ENCODE measurements around the gene TP53TG5.
"Not testable (repeated sequence)": the region's sequence is repeated elsewhere in the genome, so short reads cannot be mapped to it uniquely, and the experiment has no call there.

The TP53TG5 gene

GRCh38 chr20:45368221-45368980, 9.7 kb downstream of the TP53TG5 start:
- DNase-seq (ENCODE audit: insufficient read length, low spot score) (peak; percentile 73), FAIRE-seq (peak; percentile 98)

DNA sequence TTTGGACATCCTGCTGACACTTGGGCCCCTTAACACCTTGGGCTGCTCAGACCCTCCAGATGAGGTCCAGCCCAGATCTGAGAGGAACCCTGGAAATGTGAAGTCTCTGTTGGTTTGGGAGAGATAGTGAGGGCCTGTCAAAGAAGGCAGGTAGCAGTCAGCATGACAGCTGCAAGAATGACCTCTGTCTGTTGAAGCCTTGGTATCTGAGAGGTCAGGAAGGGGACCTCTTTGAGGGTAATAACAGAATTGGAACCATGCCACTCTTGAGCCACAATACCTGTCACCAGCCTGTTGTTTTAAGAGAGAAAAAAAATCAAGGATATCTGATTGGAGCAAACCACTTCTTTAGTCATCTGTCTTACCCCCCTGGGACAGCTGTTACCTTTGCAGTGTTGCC, 11.0 kb downstream of the TP53TG5 start:
- DNase-seq (ENCODE audit: insufficient read length, low spot score) = no peak

GRCh38 chr20:45366631-45367030, 11.5 kb downstream of the TP53TG5 start:
- FAIRE-seq (no peak), DNase-seq (ENCODE audit: insufficient read length, low spot score) (no peak)

More for the DNA sequence above, 11.0 kb downstream of the TP53TG5 start:
- FAIRE-seq = no peak

- DNase-seq (ENCODE audit: insufficient read length, low spot score) (no peak), FAIRE-seq (no peak)
Observed at GRCh38 chr20:45366192-45366591, 11.9 kb downstream of the TP53TG5 start.

- FAIRE-seq (no peak), DNase-seq (ENCODE audit: insufficient read length, low spot score) (no peak)
Observed at GRCh38 chr20:45365444-45365970, 12.6 kb downstream of the TP53TG5 start.

DNA sequence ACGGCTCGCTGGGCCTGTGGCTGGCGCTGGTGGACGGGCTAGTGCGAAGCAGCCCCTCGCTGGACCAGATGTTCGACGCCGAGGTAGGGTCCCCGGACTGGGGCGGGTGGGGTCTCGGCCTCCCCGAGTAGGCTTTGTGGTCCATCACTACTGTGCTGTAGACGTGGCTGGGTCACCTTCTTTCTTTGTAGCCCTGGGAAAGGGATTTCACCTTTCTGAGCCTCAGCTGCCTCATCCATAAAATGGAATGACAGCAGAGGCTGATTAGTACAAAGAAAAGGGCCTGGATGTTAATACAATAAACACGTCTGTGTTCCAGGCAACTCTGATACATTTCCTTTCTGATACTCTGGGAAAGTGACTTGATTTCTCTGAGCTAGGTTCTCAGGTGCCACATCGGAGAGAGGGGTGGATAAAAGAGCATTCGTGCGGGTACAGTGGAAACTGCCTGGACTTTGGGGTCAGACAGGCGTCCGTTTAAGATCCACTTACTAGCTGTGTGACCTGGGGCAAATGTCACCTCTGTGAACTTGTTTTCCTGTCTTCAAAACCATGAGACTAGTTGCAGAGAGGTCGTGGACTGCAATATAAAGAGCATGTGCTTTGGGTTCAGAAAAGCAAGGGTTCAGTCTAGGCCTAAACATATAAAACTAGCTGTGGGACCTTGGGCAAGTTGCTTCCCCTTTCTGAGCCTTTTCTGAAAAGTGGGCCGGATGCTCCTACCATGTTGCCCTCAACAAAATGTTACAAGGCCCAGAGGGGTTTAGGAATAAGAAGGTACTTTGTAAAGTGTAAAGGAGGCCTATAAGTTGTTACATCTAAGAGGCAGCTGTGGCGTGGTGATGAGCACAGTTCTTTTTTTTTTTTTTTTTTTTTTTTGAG, 14.3 kb downstream of the TP53TG5 start:
- DNase-seq (ENCODE audit: insufficient read length, low spot score) (no peak), FAIRE-seq (no peak)

DNA sequence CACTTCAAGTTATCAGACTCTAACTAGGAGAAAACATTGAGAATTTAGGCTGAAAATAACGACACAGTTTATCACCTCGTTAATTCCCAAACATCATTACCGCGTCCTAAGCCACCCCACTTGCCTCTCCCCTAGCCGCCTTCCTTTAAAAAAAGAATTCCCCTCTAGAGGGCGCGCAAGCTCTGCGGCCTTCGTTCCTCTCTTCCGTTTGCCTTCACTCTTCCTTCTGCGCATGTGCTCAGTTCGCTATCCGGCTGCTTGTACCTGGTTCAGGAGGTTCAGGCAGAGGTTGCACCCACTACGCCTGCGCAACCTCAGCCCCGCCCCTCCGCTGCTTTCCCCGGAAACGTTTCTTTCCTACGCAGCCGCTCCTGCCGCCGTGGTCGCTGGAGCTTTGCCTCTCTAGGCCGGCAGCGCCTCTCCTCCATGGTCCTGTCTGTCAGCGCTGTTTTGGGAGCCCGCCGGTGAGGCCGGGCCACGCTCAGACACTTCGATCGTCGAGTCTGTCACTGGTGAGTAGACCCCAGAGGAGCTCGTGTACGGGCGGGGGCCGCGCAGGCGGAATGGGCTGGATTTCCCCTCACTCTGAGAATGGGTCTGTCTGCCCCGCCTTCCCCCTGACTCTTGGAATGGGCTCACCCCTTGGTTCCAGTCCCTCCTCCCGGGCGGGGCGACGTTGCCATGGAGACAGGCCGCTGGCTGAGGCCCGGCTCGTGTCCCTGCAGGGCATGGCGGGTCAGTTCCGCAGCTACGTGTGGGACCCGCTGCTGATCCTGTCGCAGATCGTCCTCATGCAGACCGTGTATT, 15.1 kb downstream of the TP53TG5 start, which contains the start of gene SYS1:
TSS of gene SYS1 (plus strand) at position 353 of the 807 bp plus-strand sequence. CDS start at position 729, 376 bp downstream.
- peak; percentile 94 for FAIRE-seq
- peak; percentile 84 for DNase-seq (ENCODE audit: insufficient read length, low spot score)

DNA sequence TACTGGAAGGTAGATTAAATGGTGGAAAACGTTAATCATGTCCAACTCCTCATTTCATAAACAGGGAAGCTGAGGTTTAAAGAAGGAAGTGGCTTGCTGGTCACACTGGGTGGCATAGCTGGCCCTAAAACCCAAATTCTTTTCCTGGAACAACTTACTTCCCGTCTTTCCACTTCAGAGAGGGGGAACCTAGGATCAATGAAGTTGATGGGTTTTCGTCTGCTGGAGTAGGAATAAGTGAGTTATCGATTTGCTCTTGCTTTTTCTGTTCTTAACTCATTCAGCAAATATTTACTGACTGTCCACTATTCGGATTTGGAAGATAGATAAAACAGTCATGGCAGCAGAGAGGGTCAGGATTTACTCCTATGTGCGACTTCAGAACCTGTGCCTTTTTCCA, 16.3 kb downstream of the TP53TG5 start:
- FAIRE-seq (no peak), DNase-seq (ENCODE audit: insufficient read length, low spot score) (no peak)

- DNase-seq (ENCODE audit: insufficient read length, low spot score) (no peak), FAIRE-seq (no peak)
Observed at GRCh38 chr20:45359406-45360148, 18.5 kb downstream of the TP53TG5 start.

GRCh38 chr20:45359069-45359405, 19.1 kb downstream of the TP53TG5 start:
- FAIRE-seq = no peak
- DNase-seq (ENCODE audit: insufficient read length, low spot score) = no peak

DNA sequence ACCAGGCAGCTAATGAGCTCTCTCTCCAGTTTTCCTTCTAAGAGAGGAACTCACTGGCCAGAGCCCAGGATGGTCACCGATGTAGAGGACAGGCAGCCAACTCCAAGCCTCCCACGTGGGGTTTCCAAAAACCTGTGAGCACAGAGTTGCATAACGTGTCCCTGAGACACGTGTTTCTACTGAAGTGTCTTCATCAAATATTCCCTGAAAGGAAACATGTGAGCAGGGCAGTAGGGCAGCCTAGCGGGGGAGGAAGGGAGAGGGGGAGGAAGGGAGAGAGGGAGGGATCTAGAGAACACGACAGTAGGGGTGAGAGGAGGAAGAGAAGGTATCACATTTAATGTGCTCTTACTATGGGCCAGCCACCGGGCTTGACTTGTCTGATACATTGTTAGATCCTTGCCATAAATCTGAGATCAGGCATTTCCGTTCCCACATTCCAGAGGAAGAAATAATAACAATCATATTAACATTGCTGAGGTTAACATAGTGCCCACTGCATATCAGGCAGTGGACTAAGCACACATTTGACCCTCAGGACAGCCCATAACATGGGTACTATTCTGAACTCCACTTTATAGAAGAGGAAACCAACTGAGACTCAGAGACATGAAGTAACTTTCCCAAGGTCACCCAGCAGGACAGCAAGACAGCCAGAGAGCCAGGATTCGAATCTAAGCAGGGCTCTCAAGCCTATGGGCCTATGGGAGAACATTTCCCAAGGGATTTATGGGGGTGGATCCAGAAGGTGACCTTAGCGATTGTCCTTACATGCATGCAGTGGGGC, 19.6 kb downstream of the TP53TG5 start:
- FAIRE-seq (no peak), DNase-seq (ENCODE audit: insufficient read length, low spot score) (no peak)

DNA sequence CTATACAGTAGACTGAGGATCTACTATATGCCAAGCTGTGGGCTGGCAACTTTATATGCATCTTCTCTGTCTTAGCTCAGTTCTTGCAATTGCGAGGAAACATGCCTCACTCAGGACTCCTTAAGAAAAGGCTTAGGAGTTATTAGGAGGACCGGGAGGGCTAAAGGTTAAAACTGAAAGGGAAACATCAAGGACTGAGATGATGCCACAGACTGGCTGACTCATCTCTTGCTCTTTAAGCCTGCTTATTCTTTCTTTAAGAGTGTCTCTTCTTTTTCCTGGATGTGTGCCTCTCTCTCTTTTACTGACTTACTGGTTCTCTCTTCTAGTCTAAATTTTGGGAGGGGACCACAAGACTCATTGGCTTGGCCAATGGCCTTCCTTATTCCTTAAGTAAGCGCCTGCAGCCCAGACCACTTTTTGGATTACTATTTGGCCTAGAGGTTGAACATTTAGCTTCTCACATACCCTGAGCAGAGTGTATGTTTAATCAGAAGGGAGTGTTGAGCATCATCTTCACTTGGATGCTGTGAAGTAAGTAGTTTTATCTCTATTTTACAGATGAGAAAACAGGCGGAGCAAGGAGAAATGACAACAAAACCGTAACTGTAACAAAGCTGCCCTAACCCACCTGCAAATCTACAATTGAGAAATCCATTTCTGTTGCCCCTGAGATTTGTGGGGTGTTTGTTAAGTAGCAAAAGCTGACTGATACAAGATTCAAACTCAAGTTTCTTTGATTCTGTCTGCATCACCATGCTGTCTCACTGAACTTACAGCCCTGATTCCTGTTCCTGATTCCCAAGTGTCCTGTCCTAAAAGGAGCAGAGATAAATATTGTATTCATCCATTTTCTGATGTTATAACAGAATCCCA, 22.7 kb downstream of the TP53TG5 start:
- DNase-seq (ENCODE audit: insufficient read length, low spot score) (no peak), FAIRE-seq (no peak)

DNA sequence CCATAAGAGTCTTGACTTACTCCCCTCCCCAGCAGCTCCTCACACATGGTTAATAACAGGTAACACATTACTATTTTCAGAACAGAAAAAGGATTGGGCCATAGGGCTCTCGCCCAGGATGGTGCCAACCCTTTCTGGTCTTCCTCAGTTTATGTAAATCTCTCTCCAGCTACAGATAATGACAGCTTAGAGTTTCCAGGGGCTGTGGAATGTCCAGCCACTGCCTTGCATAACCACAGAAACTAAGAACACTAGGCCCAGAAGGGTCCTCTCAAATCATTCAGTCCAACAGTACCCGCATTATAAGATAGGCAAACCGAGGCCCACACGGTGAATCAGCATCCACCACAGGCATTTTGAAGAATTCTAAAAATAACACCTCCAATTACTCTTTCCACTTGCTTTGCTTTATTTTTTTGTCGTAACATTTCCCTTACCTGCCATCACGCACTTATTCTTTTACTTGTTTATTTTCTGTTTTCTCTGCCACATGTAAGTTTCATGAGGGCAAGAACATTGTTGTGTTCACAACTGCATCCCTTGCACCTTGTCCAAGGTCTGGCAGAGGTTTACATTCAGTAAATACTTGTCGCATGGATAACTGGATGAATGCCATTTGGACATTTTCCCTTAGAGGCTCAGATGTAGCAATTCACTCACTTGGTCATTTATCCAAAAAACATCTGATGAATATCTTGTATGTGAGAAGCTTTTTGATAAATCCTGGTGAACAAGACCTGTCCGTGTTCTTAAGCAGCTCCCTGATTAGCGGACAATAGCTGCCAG, 23.5 kb downstream of the TP53TG5 start:
- DNase-seq (ENCODE audit: insufficient read length, low spot score) = no peak
- FAIRE-seq = no peak

GRCh38 chr20:45353746-45354145, 24.4 kb downstream of the TP53TG5 start:
- no peak for FAIRE-seq
- DNase-seq (ENCODE audit: insufficient read length, low spot score) = no peak

GRCh38 chr20:45352729-45353128, 25.4 kb downstream of the TP53TG5 start:
- no peak for FAIRE-seq
- DNase-seq (ENCODE audit: insufficient read length, low spot score) = no peak

- DNase-seq (ENCODE audit: insufficient read length, low spot score); FAIRE-seq: not testable (repeated sequence)
Observed at GRCh38 chr20:45350795-45351194, 27.3 kb downstream of the TP53TG5 start.

DNA sequence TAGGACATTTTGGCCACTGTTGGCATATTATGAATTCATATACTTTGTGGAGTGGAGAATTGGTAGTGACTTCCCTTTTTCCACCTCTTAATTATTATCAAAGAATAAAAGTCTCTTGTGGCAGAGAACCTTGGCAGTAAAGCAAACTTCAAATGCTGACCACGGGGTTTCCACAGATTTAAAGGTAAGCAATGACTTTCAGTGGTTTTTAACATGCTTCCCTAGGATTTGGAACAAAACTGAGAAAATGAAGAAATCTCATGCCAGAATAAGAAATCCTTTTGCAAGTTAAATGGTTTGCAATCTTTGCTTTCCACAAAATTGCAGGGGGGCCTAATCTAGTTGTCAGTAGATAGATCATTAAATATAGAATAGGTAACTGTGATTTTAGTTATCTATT, 27.9 kb downstream of the TP53TG5 start:
- FAIRE-seq = no peak
- no peak for DNase-seq (ENCODE audit: insufficient read length, low spot score)
